Panc1 (cell line): ENCODE data around the gene IBA57. TPM values are rescaled to one million over a fixed set of nuclear protein-coding genes. Genes with fewer than 3 reads are reported as not detected.

Experiments
- ATAC-seq: fragments of 200-7000 bp; cut with Tn5 transposase; 2 replicates; pipeline ENCODE4 v1.9.1; 2020; ENCODE audit warnings: mild to moderate bottlenecking, moderate library complexity
- BruUV-seq: library from RNA; stranded (reverse); fragments of 400-500 nt; replicated peaks from 2 replicates; lab custom pipeline; 2021; lab: Mats Ljungman, UMichigan
- CTCF ChIA-PET: fragments of 300-600 bp; sonication (Branson Sonifier 250); formaldehyde crosslinking; loops from one replicate; lab custom pipeline; 2022; ENCODE audit warnings: antibody characterized with exemption; lab: Charles Lee
- POLR2A ChIA-PET: fragments of 300-600 bp; sonication (Branson Sonifier 250); formaldehyde crosslinking; loops from one replicate; lab custom pipeline; 2022; ENCODE audit warnings: antibody characterized with exemption; lab: Charles Lee
- DNase-seq: peaks from one replicate; pipeline ENCODE4 v3.0.0-alpha.2; 2010; ENCODE audit warnings: low read depth, low spot score
- H3K27ac ChIP-seq: 2 replicates; pipeline ENCODE4 v1.5.1; 2011; ENCODE audit warnings: mild to moderate bottlenecking, low read length, inconsistent platforms
- H3K27me3 ChIP-seq: fragments of 200-500 bp; sonication (Bioruptor generic); 2 replicates; pipeline ENCODE4 v1.6.0; 2014; ENCODE audit warnings: low read length, inconsistent platforms; ENCODE audit not compliant: control insufficient read depth, insufficient read depth
- H3K36me3 ChIP-seq: fragments of 200-500 bp; sonication (Bioruptor generic); 2 replicates; pipeline ENCODE4 v1.5.1; 2014; ENCODE audit warnings: inconsistent platforms, mild to moderate bottlenecking, low read length, moderate library complexity; ENCODE audit not compliant: control insufficient read depth, insufficient read depth
- H3K4me1 ChIP-seq: 2 replicates; pipeline ENCODE4 v1.5.1; 2011; ENCODE audit warnings: inconsistent platforms, mild to moderate bottlenecking, low read length, moderate library complexity; ENCODE audit not compliant: control insufficient read depth, insufficient read depth
- H3K4me3 ChIP-seq, 2 experiments: 2 replicates each; pipeline ENCODE4 v1.5.1; 2011 to 2012; ENCODE audit warnings: low read depth in 2 of 2, low read length in 2 of 2, mild to moderate bottlenecking in 2 of 2, inconsistent platforms in 1 of 2, moderate library complexity in 1 of 2
- H3K9me3 ChIP-seq: fragments of 200-500 bp; sonication (Bioruptor generic); 2 replicates; pipeline ENCODE4 v1.5.1; 2014; ENCODE audit warnings: low read depth, mild to moderate bottlenecking, inconsistent platforms, low read length, moderate library complexity; ENCODE audit not compliant: control insufficient read depth, insufficient read depth
- POLR2AphosphoS5 ChIP-seq: IDR thresholded peaks from 2 replicates; pipeline ENCODE4 v1.6.1; 2012; ENCODE audit warnings: mild to moderate bottlenecking, low read depth, low read length, moderate library complexity
- REST ChIP-seq, 2 experiments: IDR thresholded peaks; 2 replicates each; pipeline ENCODE4 v1.6.1; 2011 to 2012; ENCODE audit warnings: low read depth in 2 of 2, control low read depth in 1 of 2, low read length in 1 of 2, mild to moderate bottlenecking in 1 of 2, moderate library complexity in 1 of 2; ENCODE audit not compliant: insufficient read depth in 1 of 2
- SIN3A ChIP-seq: IDR thresholded peaks from 2 replicates; pipeline ENCODE4 v1.6.1; 2012; ENCODE audit warnings: low read depth, mild to moderate bottlenecking, low read length, moderate library complexity, borderline replicate concordance; ENCODE audit not compliant: insufficient read depth
- TCF7L2 ChIP-seq: IDR thresholded peaks from 2 replicates; pipeline ENCODE4 v1.6.1; 2011; ENCODE audit warnings: mild to moderate bottlenecking, low read depth, low read length, inconsistent platforms
- in situ Hi-C: cut with HindIII; loops from 2 replicates; pipeline ENCODE4 v1.10.0; 2016; ENCODE audit warnings: low sequenced_read_pairs, low pct_unique_long_range_greater_than_20kb
- intact Hi-C: fragments of 100-400 bp; cut with micrococcal nuclease; formaldehyde crosslinking; loops from one replicate; pipeline ENCODE4 v1.10.0; 2022; ENCODE audit not compliant: unreplicated experiment
- total RNA-seq: library from RNA; stranded (reverse); gene quantifications from one replicate; pipeline ENCODE4 v1.2.1, GENCODE V29; 2021; ENCODE audit not compliant: unreplicated experiment
- TF ChIP-seq, protein P1 (sequence below): fragments of 450-650 bp; IDR thresholded peaks from 2 replicates; pipeline ENCODE4 v1.5.1; 2017; ENCODE audit warnings: mild to moderate bottlenecking

Gene IBA57
- total RNA-seq, 1 experiment from 2014 or later = 11.3 TPM

- ChIA-PET CTCF (interaction anchor here (1.1 kb wide), 1 partner anchor 10 kb away, joined by 14 read pairs; no protein-coding TSS in a partner anchor), POLR2A (no interaction called here)
- Histone ChIP-seq H3K27ac (no peak overlapping the region), H3K4me1 (no peaks in the 10 kb centered on the region), H3K36me3 (no peaks in the 10 kb centered on the region; the same call in 1 of the 2 replicates), H3K4me3 (no peak overlapping the region), H3K27me3 (no peaks in the 10 kb centered on the region; the same call in 1 of the 2 replicates), H3K9me3 (peaks cover 9% of the 10 kb centered on the region; the same call in 1 of the 2 replicates)
- in situ Hi-C loops = no loop called here
- no TSS peak for BruUV-seq
- TF ChIP-seq REST (IDR thresholded peaks at IDR 0.05; ENCODE audit: insufficient read depth in 1 of 2, low read depth in 2 of 2, low read length in 1 of 2) = no peak
- TF ChIP-seq SIN3A = no peak
- TF ChIP-seq TCF7L2 = no peak
- TF ChIP-seq, protein P1, sequence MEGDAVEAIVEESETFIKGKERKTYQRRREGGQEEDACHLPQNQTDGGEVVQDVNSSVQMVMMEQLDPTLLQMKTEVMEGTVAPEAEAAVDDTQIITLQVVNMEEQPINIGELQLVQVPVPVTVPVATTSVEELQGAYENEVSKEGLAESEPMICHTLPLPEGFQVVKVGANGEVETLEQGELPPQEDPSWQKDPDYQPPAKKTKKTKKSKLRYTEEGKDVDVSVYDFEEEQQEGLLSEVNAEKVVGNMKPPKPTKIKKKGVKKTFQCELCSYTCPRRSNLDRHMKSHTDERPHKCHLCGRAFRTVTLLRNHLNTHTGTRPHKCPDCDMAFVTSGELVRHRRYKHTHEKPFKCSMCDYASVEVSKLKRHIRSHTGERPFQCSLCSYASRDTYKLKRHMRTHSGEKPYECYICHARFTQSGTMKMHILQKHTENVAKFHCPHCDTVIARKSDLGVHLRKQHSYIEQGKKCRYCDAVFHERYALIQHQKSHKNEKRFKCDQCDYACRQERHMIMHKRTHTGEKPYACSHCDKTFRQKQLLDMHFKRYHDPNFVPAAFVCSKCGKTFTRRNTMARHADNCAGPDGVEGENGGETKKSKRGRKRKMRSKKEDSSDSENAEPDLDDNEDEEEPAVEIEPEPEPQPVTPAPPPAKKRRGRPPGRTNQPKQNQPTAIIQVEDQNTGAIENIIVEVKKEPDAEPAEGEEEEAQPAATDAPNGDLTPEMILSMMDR = no peak
- no peak for TF ChIP-seq POLR2AphosphoS5
- ATAC-seq (no peak), DNase-seq (no peak)
- intact Hi-C loops = no loop called here
Observed at GRCh38 chr1:228120857-228121489, 44.6 kb upstream of the IBA57 start.

- ChIA-PET CTCF (no interaction called here), POLR2A (no interaction called here)
- Histone ChIP-seq H3K4me3 (no peak overlapping the region), H3K36me3 (no peaks in the 10 kb centered on the region; the same call in 1 of the 2 replicates), H3K27ac (no peak overlapping the region), H3K4me1 (no peaks in the 10 kb centered on the region), H3K9me3 (peaks cover 6% of the 10 kb centered on the region; the same call in 1 of the 2 replicates), H3K27me3 (no peaks in the 10 kb centered on the region; the same call in 1 of the 2 replicates)
- DNase-seq (no peak), ATAC-seq (no peak)
- in situ Hi-C loops = no loop called here
- intact Hi-C loops = no loop called here
- no TSS peak for BruUV-seq
- no peak for TF ChIP-seq TCF7L2
- TF ChIP-seq, protein P1 = no peak
- no peak for TF ChIP-seq POLR2AphosphoS5
- TF ChIP-seq REST (IDR thresholded peaks at IDR 0.05; ENCODE audit: insufficient read depth in 1 of 2, low read depth in 2 of 2, low read length in 1 of 2) = no peak
- TF ChIP-seq SIN3A = no peak
Observed at GRCh38 chr1:228122921-228123441, 42.6 kb upstream of the IBA57 start.
